Cardiac septum (tissue), 1 donor: Measurements from ENCODE around the gene MRPL14. TPM values are rescaled to one million over a fixed set of nuclear protein-coding genes. Genes with fewer than 3 reads are reported as not detected.

ENCODE experiments used
- DNase-seq: peaks from one replicate; pipeline ENCODE4 v3.0.0-alpha.2; 2020; ENCODE audit warnings: low spot score
- intact Hi-C: fragments of 100-400 bp; cut with DNase I; formaldehyde crosslinking; loops from one replicate; pipeline ENCODE4 v1.14.0; 2022
- total RNA-seq: library from RNA; stranded (reverse); fragmentation: NEBNext Ultra II Directional; extraction: Animal tissue kit (Norgen Biotek cat#: 25700); gene quantifications from one replicate; pipeline ENCODE4 v1.2.1, GENCODE V29; 2021
- donor health status: DM: no; HTN: no; CAD: no.

Gene MRPL14
- total RNA-seq, 1 donor from 2014 or later: 36.7 TPM

DNA sequence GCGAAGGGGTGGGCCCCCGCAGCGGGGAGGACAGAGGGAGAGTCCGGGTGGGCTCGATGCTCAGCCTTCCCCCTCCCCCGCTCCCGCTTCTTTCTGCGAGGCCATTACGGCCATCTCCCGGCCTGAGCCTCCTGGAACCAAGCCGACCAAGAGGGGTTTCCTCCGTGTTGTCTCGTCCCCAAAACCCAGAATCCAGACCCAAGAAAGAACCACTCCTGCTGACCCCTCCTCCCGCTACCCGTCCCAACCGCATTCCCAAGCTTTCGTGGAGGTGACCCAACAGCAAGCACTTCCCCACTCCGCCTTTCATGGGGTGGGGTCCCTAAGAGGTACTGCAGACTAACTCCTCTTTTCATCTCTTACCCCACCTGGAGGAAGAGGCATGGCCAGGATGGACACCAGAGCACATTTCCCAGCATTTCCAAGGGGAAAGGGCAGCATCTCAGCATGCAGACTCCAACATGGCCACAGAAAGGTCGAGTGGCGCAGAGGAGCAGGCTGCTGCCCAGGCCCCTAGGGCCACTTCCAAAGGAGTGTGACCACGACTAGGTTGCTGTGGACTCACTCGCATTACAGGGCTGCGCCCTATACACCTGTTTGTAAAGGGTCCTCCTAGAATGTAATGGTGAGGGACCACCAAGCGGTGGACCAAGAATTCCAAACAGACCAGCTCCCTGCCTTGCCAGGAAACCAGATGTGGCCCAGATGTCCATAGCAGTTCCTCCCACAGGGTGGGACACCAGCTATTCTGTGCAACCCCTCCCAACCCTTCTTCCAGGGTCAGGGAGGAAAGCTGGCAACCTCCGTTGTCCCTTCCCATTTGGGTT lies 53.4 kb downstream of the MRPL14 start:
- intact Hi-C loops: loop anchor here (1.0 kb wide), 1 partner anchor 302 kb away; no protein-coding TSS in a partner anchor
- no peak for DNase-seq

DNA sequence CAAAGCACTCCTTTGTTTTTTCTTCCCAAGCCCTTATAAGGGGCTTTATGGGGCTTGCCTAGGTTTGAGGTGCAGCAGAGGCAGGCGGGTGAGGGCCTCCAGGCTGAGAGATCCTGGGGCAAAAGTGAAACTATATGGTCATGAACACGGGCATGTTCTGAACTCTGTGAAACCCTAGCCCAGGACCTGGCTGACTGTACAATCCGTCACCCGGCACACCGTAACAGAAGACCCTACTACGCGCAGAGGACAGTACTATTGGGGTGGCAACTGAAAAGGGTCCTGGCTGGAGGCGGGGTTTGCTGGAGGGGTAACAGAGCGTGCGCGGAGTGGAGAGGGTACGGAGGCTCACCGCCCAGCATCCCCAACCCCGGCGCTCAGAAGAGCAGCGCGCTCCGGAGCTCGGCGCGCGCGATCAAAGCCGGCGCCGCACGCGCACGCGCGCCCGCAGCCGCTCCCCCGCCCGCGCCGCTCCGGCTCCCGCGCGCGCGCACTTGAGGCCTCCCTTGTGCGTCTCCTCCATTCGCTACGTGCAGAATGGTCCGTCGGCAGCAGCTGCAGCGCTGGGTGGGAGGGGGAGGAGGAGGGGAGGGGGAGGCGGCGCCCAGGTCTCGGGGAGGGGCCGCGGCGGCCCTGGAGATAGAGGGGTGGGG lies 54.2 kb downstream of the MRPL14 start:
- DNase-seq: peak; percentile 93
- intact Hi-C loops: no loop called here

DNA sequence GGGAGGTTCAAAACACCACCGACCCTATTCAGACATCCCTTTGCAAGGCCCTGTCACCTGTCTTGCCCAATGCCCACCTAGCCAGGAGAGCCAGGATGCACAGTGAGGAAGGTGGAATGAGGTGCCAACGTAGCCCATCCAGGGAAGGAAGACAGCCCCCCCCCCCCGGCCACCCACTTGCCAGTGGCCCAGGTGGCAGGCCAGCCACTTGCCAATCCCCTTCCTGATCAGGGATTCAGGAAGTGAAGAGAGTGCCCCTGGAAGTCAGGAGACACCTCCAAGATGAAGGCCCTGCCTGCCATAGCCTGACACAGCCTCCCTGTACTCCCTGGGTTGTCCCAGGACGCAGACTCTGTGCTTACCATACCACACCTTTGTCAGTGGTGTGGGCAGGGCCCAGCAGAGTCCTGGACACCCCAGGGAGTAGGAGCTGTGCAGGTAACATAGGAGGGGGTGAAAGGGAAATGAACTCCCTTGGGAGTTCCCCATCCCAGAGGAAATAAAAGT lies 54.7 kb downstream of the MRPL14 start:
- intact Hi-C loops: no loop called here
- DNase-seq: no peak

DNA sequence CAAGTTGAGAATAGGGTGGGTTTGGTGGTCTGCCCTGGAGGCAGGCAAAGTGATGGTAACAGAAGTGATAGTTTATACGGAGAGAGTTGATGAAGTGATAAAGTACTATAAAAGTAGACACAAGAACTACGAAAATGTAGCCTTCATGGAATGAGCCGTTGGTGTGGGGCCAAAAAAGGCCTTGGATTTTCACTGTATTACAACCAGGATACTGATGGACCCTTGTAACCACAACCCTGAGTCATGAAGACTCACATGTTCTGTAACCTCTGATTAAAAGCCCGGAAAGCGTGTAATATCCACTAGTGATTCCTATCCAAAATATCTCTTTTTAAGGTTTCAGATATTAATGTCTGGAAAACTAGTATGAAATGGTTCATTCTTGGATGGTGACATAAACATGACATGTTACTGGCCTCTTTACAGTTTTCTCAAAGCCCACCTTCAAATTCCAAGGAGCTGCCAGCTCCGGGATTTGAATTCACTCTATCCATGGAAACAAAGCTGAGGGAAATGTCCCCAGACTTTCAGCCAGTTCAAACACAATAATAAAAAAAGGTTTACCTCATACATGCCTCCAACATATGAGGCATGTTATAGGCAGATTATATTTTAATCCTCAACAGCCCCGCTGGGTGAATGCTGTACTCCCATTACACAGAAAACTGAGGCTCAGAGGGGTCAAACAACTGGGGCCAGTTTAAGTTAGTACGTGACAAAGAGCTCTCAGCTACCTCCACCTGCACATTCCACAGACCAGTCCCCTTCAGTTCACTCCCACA lies 55.4 kb downstream of the MRPL14 start:
- intact Hi-C loops: no loop called here

DNA sequence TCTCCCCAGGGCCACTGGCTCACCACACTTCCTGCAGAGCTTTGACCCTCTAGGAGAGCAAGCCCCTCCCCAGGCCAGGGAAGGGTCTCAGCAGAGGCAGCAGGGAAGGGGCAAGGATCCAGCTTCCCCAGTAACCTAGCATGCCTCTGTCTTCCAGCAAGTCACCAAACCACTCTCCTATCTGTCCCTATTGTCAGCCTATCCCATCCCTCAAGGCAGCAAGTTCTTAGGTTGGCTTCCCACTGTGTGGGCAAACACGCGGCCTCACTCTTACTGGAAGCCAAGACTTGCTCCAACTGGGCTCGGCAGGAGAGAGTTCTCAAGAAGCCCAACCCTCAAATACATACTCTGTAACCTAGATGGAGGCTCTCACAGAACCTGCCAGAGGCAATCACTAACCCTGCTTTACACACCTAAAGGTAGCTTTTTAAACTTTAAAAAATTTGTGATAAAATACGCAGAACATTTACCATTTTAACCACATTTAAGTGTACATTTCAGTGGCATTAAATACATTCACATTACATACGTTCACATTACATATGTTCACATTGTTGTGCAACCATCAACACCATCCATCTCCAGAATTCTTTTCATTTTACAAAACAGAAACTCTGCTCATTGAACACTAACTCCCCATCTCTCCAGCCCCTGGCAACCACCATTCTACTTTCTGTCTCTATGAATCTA lies 58.5 kb downstream of the MRPL14 start:
- no peak for DNase-seq
- intact Hi-C loops: no loop called here

More for the DNA sequence above, 55.4 kb downstream of the MRPL14 start:
- no peak for DNase-seq

DNA sequence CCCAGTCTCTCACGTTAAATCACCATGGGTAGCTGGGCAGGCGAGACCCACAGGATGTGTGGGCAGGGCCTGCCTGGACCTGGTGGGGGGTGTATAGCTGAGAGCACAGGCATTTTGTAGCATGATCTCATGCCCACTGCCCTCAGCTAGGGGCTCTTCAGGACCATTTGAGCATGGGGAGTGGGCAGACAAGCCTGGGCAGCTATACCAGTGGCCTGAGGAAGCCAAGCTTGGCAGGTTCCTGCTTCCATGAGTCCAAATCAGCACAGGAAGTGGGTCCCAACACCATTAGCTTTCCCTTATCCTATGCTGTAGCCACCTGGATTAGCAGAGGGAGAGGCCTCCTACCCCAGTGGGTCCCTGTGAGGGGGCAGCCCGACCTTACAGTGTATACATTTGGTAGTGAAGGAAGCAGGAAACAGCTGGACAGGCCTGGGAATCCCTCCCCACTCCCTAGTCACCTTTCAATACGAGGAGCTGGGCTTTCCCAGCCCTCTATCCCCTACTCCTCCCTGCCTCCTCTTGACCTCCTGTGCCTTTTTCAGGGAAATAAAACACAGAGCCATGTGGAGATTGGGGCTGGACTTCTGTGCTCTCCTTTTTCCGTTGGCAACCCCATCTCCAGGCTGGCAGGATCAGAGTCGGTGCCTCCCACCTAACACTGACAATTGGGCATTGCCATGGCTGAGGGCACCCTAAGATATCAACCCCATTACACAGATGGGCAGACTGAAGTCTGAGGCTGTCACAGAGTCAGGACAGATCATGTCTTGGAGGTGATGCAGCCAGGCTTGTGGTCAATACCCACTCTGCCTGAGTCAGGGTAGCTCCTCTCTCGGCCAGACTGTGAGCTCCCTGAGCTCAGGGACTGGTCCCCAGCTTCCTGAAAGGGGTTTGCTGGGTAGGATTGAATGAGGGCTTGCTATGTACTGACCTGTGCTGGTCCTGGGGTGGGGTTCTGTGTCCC lies 59.8 kb downstream of the MRPL14 start:
- intact Hi-C loops: no loop called here
- no peak for DNase-seq

DNA sequence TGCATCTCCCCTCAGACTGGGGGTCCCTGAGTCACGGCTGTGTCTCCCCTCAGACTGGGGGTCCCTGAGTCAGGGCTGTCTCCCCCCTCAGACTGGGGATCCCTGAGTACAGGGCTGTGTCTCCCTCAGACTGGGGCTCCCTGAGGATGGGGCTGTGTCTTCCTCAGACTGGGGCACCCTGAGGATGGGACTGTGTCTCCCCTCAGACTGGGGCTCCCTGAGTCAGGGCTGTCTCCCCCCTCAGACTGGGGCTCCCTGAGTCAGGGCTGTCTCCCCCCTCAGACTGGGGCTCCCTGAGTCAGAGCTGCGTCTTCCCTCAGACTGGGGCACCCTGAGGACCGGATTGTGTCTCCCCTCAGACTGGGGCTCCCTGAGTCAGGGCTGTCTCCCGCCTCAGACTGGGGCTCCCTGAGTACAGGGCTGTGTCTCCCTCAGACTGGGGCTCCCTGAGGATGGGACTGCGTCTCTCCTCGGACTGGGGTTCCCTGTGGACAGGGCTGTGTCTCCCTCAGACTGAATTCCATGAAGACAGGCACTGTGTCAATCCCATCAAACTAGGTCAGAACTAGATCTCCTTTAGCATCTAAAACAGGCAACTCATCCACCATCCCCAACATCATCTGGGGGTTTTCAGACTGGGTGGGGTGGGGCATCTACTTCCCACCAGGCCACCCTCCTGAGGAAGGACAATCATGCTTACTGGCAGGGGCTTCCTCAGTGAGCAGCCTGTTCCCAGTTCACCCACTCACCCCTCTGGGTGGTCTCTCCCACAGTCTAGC lies 60.7 kb downstream of the MRPL14 start:
- intact Hi-C loops: no loop called here
- DNase-seq: no peak

DNA sequence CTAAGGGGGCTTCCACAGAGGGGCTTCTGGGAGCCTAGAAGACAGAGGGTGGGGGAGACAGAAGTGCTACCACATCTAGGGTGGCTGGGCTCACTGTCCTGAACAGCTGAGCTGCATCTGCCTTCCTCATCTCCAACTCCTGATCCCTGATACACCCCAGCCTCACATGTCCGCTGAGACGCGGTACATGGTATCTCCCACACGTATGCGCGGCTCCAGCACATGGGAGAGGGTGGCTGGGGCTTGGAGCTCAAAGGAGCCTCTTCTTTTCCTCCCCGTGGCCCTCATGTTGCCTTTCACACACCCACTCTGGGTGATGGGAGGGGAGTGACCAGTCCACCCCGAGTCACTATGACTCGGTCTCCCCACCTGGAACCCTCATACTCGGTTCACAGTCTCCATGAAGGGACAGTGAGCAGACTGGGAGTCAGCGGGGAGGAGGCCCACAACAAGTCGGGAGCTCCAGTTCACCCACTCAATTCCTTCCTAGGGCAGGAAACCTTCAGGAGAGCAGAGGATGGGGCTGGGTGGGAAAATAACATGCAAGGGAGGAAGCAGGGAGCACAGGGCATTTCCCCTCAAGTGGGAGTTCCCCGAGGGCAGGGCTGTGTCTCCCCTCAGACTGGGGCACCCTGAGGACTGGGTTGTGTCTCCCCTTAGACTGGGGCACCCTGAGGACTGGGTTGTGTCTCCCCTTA lies 61.7 kb downstream of the MRPL14 start:
- DNase-seq: no peak
- intact Hi-C loops: no loop called here

DNA sequence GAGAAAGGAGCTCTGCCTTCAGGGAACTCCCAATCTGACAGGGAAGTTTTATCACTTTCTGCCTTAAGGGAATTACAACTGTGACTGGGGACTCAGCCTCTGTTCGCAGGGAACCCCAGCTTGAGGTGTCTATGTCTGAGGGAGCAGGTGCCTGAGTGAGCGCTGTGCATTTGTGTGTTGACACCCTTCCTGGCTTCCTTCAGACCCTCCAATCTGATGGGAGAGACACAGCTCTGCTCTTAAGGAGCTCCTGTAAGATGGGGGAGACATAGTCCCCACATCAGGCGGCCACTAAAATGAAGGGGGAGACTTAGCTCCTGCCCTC lies 62.3 kb downstream of the MRPL14 start:
- DNase-seq: no peak
- intact Hi-C loops: loop anchor here (5.0 kb wide), 3 partner anchors 58 to 113 kb away; no protein-coding TSS in a partner anchor

DNA sequence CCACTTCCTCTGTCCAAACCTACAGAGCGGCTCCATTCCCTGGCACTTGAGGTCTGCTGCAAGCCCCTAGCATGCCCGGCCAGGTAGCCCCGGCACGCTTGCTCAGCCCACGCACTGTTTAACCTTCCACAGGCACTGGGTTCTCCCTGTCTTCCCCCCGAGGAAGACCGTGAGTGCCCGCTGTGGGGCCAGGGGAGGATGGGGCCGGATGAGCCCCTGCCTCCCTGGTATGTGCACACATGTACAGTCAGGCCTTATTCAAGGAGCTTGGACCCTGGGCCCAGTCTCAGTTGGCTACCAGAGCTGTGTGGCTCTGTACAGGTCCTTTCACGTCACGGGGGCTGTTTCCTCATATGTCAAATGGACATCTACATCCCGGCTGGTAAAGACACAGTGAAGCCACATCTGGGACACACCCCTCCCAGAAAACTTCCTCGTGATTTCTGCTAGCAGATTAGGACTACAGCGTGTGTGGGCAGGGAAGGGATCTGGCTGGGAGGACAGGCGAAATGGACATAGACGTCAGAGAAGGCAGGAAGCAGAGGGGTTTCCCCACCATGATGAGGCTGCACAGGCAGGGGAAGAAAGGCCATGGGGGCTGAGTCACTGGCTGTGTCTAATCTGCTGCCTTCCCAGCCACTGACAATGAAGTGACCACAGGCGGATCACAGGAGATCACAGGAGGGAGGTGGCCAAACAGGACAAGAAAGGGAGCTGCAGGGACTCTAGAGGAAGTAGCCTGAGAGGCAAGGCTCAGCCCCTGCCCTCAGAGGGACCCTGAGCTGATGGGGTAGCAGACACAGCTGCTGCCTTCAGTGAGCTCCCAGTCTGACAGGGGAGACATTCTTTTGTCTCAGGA lies 62.9 kb downstream of the MRPL14 start:
- peak; percentile 88 for DNase-seq
- intact Hi-C loops: loop anchor here (5.0 kb wide), 3 partner anchors 57 to 112 kb away; no protein-coding TSS in a partner anchor

DNA sequence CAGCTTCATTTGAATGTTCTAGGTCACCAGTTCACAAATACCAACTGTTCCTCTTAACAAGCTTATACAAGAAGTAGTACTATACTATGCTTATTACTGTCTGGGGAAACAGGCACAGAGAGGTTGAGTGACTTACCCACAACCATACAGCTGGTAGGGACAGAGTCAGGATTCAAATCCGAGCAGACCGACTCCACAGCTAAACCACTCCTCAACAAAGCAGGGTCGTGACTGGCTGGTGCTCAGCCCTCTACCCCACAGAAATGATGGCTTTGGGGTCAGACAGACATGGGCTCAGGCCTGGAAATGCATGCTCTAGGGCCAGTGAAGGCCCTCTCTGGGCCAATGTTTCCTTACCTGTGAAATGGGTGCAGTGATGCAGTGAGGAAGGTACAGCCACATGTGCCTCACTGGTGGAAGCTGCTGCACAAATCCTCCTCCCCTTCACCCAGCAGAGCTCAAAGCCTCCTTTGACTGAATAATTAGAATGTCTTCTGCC lies 63.6 kb downstream of the MRPL14 start:
- intact Hi-C loops: loop anchor here (5.0 kb wide), 3 partner anchors 56 to 111 kb away; no protein-coding TSS in a partner anchor
- DNase-seq: no peak

Other genes starting within 250 kb of the MRPL14 start
- gene TMEM63B, start 102 bp upstream of the MRPL14 start, total RNA-seq: 39.6 TPM
- gene CAPN11, start 31.4 kb upstream of the MRPL14 start, total RNA-seq: 0.78 TPM
- gene MYMX, start 89.5 kb upstream of the MRPL14 start, total RNA-seq: 0.30 TPM
- gene SLC29A1, start 96.1 kb upstream of the MRPL14 start, total RNA-seq: 105 TPM
- 873 TPM for gene HSP90AB1, start 119.6 kb upstream of the MRPL14 start, total RNA-seq
- 23.2 TPM for gene SLC35B2, start 130.1 kb upstream of the MRPL14 start, total RNA-seq
- 4.7 TPM for gene NFKBIE, start 138.1 kb upstream of the MRPL14 start, total RNA-seq
- 0.08 TPM for gene TMEM151B, start 143.0 kb upstream of the MRPL14 start, total RNA-seq
- 7.8 TPM for gene AARS2, start 185.9 kb upstream of the MRPL14 start, total RNA-seq
- not detected for gene SPATS1, start 215.2 kb upstream of the MRPL14 start, total RNA-seq